PFSK-1 (cell line): ENCODE data around the gene AQP1.

Experiments
- FOXP2 ChIP-seq: optimal IDR thresholded peaks from 2 replicates; pipeline ENCODE3; 2011; ENCODE audit warnings: borderline replicate concordance, control low read depth, inconsistent platforms; ENCODE audit not compliant: insufficient read depth; ENCODE audit errors: extremely low read length, extremely low read depth
- POLR2AphosphoS5 ChIP-seq: IDR thresholded peaks from 2 replicates; pipeline ENCODE4 v1.6.1; 2012; ENCODE audit warnings: low read depth, mild to moderate bottlenecking, control low read depth, low read length, moderate library complexity
- SIN3A ChIP-seq: IDR thresholded peaks from 2 replicates; pipeline ENCODE4 v1.6.1; 2012; ENCODE audit warnings: mild to moderate bottlenecking, low read length, moderate library complexity, borderline replicate concordance; ENCODE audit not compliant: insufficient read depth
- TAF1 ChIP-seq: IDR thresholded peaks from 2 replicates; pipeline ENCODE4 v1.6.1; 2012; ENCODE audit warnings: low read length, control low read depth, borderline replicate concordance; ENCODE audit not compliant: insufficient read depth
- TF ChIP-seq, protein P1 (sequence below), 2 experiments: IDR thresholded peaks; 2 replicates each; pipeline versions ENCODE4 v1.6.1 to v1.8.0; 2011 to 2012; ENCODE audit warnings: low read depth in 2 of 2, low read length in 2 of 2, control low read depth in 1 of 2, inconsistent platforms in 1 of 2, mild to moderate bottlenecking in 1 of 2, moderate library complexity in 1 of 2; ENCODE audit not compliant: insufficient read depth in 1 of 2

AQP1 gene

GRCh38 chr7:30880125-30880720 lies 31.4 kb upstream of the AQP1 start:
- TF ChIP-seq POLR2AphosphoS5 (no peak), FOXP2 (no peak), SIN3A (no peak), TAF1 (no peak)
- TF ChIP-seq, protein P1, sequence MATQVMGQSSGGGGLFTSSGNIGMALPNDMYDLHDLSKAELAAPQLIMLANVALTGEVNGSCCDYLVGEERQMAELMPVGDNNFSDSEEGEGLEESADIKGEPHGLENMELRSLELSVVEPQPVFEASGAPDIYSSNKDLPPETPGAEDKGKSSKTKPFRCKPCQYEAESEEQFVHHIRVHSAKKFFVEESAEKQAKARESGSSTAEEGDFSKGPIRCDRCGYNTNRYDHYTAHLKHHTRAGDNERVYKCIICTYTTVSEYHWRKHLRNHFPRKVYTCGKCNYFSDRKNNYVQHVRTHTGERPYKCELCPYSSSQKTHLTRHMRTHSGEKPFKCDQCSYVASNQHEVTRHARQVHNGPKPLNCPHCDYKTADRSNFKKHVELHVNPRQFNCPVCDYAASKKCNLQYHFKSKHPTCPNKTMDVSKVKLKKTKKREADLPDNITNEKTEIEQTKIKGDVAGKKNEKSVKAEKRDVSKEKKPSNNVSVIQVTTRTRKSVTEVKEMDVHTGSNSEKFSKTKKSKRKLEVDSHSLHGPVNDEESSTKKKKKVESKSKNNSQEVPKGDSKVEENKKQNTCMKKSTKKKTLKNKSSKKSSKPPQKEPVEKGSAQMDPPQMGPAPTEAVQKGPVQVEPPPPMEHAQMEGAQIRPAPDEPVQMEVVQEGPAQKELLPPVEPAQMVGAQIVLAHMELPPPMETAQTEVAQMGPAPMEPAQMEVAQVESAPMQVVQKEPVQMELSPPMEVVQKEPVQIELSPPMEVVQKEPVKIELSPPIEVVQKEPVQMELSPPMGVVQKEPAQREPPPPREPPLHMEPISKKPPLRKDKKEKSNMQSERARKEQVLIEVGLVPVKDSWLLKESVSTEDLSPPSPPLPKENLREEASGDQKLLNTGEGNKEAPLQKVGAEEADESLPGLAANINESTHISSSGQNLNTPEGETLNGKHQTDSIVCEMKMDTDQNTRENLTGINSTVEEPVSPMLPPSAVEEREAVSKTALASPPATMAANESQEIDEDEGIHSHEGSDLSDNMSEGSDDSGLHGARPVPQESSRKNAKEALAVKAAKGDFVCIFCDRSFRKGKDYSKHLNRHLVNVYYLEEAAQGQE (IDR thresholded peaks at IDR 0.05; ENCODE audit: insufficient read depth in 1 of 2, low read depth in 2 of 2, low read length in 2 of 2) = no peak

DNA sequence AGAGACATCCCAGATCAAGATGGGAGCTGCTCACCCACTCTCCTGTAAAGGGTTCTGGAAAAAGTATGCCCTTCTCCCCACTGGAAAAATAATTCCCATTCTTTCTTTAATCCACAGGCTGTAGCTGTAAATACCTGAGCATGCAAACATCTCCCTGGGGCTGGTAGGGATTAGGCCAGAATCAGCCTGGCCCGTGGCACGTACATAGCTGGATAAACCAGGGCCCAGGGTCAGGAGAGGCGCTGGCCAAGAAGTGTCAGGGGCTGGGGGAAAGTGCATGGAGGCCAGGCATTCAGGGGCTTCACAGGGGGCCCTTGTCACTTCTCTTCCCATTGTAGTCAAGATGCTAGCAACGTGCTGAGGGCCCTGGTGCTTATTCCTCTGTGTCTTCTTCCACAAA lies 30.7 kb upstream of the AQP1 start:
- TF ChIP-seq POLR2AphosphoS5 (no peak), FOXP2 (no peak), SIN3A (no peak)
- TF ChIP-seq, protein P1 (IDR thresholded peaks at IDR 0.05; ENCODE audit: insufficient read depth in 1 of 2, low read depth in 2 of 2, low read length in 2 of 2) = no peak

DNA sequence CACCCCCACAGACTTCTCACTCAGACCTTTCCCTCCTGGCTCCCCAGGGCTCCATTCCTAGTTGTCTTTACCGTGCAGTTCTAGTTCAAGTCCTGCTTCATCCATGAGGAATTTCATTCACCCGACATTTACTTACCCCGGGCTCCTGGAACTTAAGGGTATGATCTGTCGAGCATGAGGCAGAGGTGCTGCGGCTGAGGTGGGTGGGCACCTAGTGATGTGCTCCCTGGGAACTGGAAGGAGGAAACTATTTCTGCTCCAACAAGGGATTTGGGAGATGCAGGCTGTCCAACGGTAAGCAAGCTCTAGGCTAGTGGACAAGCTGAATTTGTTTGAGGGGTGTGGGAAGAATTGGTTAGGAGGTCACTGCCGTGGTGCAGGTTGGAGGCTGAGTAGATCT lies 30.2 kb upstream of the AQP1 start:
- no peak for TF ChIP-seq TAF1
- TF ChIP-seq, protein P1 (IDR thresholded peaks at IDR 0.05; ENCODE audit: insufficient read depth in 1 of 2, low read depth in 2 of 2, low read length in 2 of 2) = no peak
- no peak for TF ChIP-seq POLR2AphosphoS5
- no peak for TF ChIP-seq SIN3A
- TF ChIP-seq FOXP2 = no peak

- TF ChIP-seq SIN3A = no peak
- no peak for TF ChIP-seq TAF1
- TF ChIP-seq, protein P1 (IDR thresholded peaks at IDR 0.05; ENCODE audit: insufficient read depth in 1 of 2, low read depth in 2 of 2, low read length in 2 of 2) = no peak
- no peak for TF ChIP-seq FOXP2
- TF ChIP-seq POLR2AphosphoS5 = no peak
Observed at GRCh38 chr7:30884881-30885280, 26.8 kb upstream of the AQP1 start.

GRCh38 chr7:30886608-30887011 lies 25.0 kb upstream of the AQP1 start:
- TF ChIP-seq SIN3A (no peak), TAF1 (no peak), FOXP2 (no peak), POLR2AphosphoS5 (no peak)
- TF ChIP-seq, protein P1 (IDR thresholded peaks at IDR 0.05; ENCODE audit: insufficient read depth in 1 of 2, low read depth in 2 of 2, low read length in 2 of 2) = no peak
